Tibial nerve (tissue), 4 donors: Measurements from ENCODE around the gene GPR153. TPM values are rescaled to one million over a fixed set of nuclear protein-coding genes. Genes with fewer than 3 reads are reported as not detected.
A peak's percentile ranks its signal among the peaks of the same experiment; 100 is the strongest.

Experiments
- DNase-seq, 2 donors: peaks; one replicate each; pipeline ENCODE4 v3.0.0-alpha.2; 2019; ENCODE audit warnings: low spot score in 2 of 2
- H3K27ac ChIP-seq, 4 donors: fragments of 200-600 bp; sonication (generic) in 3 of 4; one replicate each; pipeline ENCODE4 v1.5.1; 2017 to 2019; ENCODE audit warnings: mild to moderate bottlenecking in 1 of 4
- H3K27me3 ChIP-seq, 2 donors: fragments of 200-600 bp; sonication (generic) in 1 of 2; one replicate each; pipeline versions ENCODE4 v1.5.1 to v1.6.0; 2017 to 2019
- H3K36me3 ChIP-seq, 3 donors: fragments of 200-600 bp; sonication (generic); one replicate each; pipeline ENCODE4 v1.5.1; 2018 to 2019
- H3K4me1 ChIP-seq, 4 donors: fragments of 200-600 bp; sonication (generic) in 3 of 4; one replicate each; pipeline ENCODE4 v1.5.1; 2017 to 2019
- H3K4me3 ChIP-seq, 4 donors: fragments of 200-600 bp; sonication (generic) in 3 of 4; one replicate each; pipeline ENCODE4 v1.5.1; 2017 to 2019; ENCODE audit warnings: mild to moderate bottlenecking in 1 of 4, moderate library complexity in 1 of 4
- H3K9me3 ChIP-seq, 4 donors: fragments of 200-600 bp; sonication (generic) in 3 of 4; one replicate each; pipeline ENCODE4 v1.5.1; 2017 to 2019
- EP300 ChIP-seq, 2 donors: sonication (generic); formaldehyde crosslinking; IDR thresholded peaks; one replicate each; pipeline ENCODE4 v1.6.1; 2017; ENCODE audit warnings: antibody characterized with exemption in 2 of 2, mild to moderate bottlenecking in 1 of 2
- POLR2A ChIP-seq, 2 donors: fragments of 450-650 bp; IDR thresholded peaks; one replicate each; pipeline ENCODE4 v1.6.1; 2017; ENCODE audit warnings: antibody characterized with exemption in 2 of 2, mild to moderate bottlenecking in 2 of 2, moderate library complexity in 2 of 2
- WGBS, 2 donors: methylation state at CpG; one replicate each; pipeline ENCODE4 v1.1.5; 2018; 5-methylcytosine and 5-hydroxymethylcytosine counted together
- total RNA-seq, 4 donors: library from RNA; depleted of rRNA; stranded (reverse); fragments of >200 nt; gene quantifications; one replicate each; pipeline ENCODE4 v1.1.0, GENCODE V29; 2016
- TF ChIP-seq, protein P1 (sequence below), 5 experiments: fragments of 200-600 bp in 3 of 5; fragments of 450-650 bp in 2 of 5; sonication (generic) in 3 of 5; IDR thresholded peaks; one replicate each; pipeline ENCODE4 v1.5.1; 2016 to 2019; ENCODE audit warnings: antibody characterized with exemption in 5 of 5, mild to moderate bottlenecking in 3 of 5, moderate library complexity in 2 of 5

GPR153 gene
- total RNA-seq, 4 donors from 2014 or later: 10.3 to 12.7 (median 11.3) TPM

DNA sequence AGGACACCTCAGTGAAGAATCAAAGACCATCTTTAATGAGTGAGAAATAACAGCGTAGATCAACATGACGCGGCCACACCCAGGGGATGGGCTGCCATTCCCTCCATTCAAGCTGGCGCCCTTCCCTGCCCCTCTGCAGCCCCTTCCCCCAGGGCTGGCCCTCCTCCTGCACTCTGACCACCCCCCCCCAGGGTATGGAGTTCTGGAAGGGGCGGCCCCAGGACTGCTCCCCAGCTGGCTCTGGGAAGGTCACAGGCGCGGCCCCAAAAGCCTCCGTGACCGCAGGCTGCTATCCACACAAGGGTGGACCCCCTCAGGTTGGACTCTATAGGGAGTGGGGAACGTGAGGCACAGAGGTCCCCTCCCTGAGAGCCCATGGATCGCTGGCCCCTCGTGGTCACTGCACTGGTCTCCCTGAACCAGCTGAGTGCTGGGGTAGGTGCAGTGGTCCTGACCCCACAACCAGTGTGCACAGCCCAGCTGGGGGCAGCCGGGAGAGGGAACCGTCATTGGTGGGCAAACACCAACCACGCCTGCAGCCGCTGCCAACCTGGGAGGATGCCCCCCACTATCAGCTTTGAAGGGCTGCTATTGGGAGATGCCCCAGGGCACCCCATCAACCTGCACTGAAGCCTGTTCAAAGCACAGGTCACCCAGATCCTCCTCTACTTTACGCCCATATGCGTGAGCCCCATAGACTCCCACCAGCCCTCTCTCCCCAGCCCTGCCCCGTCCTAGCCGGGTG is 16.1 kb upstream of the GPR153 start:
- WGBS, 2 donors: 73 to 80% methylated on average over 12 to 17 of the region's 20 CpGs
- DNase-seq: no peak
- Histone ChIP-seq H3K27ac (peak overlapping the region in 2 of 4 donors; percentile 84 to 88), H3K9me3 (no peaks in the 10 kb centered on the region), H3K27me3 (no peaks in the 10 kb centered on the region), H3K36me3 (peaks cover 0 to 12% (median 0%) of the 10 kb centered on the region in 3 donors), H3K4me3 (no peak overlapping the region), H3K4me1 (peaks cover 0 to 34% (median 19%) of the 10 kb centered on the region in 4 donors)
- no peak for TF ChIP-seq POLR2A (IDR thresholded peaks at IDR 0.05)
- TF ChIP-seq, protein P1, sequence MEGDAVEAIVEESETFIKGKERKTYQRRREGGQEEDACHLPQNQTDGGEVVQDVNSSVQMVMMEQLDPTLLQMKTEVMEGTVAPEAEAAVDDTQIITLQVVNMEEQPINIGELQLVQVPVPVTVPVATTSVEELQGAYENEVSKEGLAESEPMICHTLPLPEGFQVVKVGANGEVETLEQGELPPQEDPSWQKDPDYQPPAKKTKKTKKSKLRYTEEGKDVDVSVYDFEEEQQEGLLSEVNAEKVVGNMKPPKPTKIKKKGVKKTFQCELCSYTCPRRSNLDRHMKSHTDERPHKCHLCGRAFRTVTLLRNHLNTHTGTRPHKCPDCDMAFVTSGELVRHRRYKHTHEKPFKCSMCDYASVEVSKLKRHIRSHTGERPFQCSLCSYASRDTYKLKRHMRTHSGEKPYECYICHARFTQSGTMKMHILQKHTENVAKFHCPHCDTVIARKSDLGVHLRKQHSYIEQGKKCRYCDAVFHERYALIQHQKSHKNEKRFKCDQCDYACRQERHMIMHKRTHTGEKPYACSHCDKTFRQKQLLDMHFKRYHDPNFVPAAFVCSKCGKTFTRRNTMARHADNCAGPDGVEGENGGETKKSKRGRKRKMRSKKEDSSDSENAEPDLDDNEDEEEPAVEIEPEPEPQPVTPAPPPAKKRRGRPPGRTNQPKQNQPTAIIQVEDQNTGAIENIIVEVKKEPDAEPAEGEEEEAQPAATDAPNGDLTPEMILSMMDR (IDR thresholded peaks at IDR 0.05): no peak
- no peak for TF ChIP-seq EP300 (IDR thresholded peaks at IDR 0.05)

DNA sequence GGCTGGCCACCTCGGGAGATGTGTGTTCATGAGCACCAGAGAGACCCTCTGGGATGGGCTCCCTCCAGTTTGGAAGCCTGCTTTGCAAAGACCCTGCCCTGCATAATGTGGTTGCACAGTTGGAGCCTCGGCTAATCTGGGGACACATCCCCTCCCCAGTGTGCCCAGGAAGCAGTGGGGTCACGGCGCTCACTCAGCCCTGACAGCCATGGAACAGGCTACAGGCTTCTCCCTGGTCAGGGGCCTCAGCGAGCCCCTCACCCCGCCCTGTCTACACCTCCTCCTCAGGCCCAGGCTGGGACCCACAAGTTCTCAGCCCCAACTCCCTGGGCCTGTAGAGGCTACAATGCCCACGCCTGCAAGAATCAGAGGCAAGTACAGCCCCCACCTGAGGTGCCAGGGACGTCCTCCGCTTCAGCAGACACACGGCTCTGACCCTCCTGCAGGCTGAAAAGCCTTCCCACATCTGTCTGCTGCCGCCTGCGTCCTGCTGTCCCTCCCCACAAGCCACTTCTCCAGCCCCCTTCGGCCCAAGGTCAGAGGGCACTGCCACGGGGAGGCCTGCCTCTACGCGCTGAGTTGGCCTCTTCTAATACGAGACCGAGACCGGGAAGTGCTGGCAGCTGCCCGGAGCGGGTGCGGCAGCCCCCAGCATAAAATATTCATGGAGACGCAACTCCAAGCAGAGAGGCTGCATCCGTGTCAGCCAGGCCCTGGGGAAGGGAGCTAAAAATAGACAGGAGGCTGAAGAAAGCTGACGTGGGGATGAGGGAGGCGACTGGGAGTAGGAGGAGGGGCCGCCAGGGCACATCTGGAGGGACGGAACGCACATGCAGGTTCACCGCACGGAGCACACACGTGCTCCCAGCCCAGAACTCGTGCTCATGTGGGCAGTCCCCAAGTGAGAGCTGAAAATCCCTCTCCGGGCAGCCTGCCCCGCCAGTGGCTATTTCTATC is 15.2 kb upstream of the GPR153 start:
- H3K4me1 ChIP-seq: peaks cover 0 to 42% (median 26%) of the 10 kb centered on the region in 4 donors
- WGBS, 2 donors: 41 to 44% methylated on average over 33 to 35 of the region's 35 CpGs
- no peaks in the 10 kb centered on the region for H3K27me3 ChIP-seq
- H3K9me3 ChIP-seq: no peaks in the 10 kb centered on the region
- peaks cover 0 to 12% (median 0%) of the 10 kb centered on the region in 3 donors for H3K36me3 ChIP-seq
- H3K4me3 ChIP-seq: no peak overlapping the region
- peak overlapping the region; percentile 47 to 88 (median 72) for H3K27ac ChIP-seq
- peak in 1 of 2 donors; percentile 32 for DNase-seq
- peak; percentile 45 to 60 for TF ChIP-seq EP300 (IDR thresholded peaks at IDR 0.05)
- TF ChIP-seq, protein P1 (IDR thresholded peaks at IDR 0.05): no peak

DNA sequence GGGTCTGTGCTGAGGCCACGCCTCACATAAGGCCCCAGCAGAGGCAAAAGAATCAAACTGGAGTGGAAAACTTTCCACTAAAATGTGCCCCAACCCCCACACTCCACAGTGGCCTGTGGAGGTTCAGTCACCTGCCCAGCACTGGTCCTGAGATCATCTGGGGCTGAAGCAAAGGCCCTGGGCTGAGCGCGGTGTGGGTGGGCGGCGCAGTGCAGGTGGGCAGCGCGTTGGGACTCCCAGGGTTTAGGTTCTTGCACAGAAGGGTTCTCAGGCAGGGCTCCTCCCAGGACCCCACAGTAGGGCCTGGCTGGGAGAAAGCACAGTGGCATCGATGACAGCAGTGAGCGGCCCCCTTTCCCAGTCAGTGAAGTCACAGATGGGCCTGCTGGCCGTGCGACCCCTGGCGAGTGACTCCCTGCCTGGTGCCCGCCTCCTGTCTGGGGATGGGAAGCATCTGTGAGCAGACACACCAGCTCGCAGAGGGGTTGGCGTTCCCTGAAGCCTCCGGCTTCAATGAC is 13.8 kb upstream of the GPR153 start:
- Histone ChIP-seq H3K9me3 (no peaks in the 10 kb centered on the region), H3K36me3 (peaks cover 0 to 7% (median 0%) of the 10 kb centered on the region in 3 donors), H3K4me3 (no peak overlapping the region), H3K27me3 (no peaks in the 10 kb centered on the region), H3K27ac (peak overlapping the region in 2 of 4 donors; percentile 87 to 89), H3K4me1 (peaks cover 0 to 56% (median 40%) of the 10 kb centered on the region in 4 donors)
- no peak for DNase-seq
- no peak for TF ChIP-seq POLR2A (IDR thresholded peaks at IDR 0.05)
- no peak for TF ChIP-seq EP300 (IDR thresholded peaks at IDR 0.05)
- TF ChIP-seq, protein P1 (IDR thresholded peaks at IDR 0.05): no peak
- 97% methylated on average over 7 to 16 of the region's 16 CpGs for WGBS, 2 donors

DNA sequence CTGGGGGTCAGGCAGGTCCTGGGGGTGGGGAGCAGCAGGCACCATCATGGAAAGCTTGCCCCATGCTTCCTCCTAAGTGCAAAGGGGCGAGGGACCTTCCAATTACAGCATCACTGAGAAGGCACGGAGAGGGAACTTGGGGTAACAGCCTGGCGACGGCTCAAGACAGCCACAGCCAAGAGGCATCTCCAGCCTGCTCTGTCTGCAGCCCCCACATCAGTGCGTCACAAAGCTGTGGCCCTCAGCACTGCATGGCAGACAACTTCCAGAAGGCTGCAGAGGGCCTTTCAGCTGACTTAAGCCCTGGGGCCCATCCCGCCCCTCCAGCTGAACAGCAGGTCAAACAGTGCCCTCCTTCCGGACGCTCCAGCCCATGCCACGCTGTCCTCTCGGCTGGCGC is 13.2 kb upstream of the GPR153 start:
- Histone ChIP-seq H3K4me3 (no peak overlapping the region), H3K9me3 (no peaks in the 10 kb centered on the region), H3K4me1 (peaks cover 0 to 62% (median 43%) of the 10 kb centered on the region in 4 donors), H3K36me3 (peaks cover 0 to 2% (median 0%) of the 10 kb centered on the region in 3 donors), H3K27ac (peak overlapping the region in 2 of 4 donors; percentile 87 to 89), H3K27me3 (no peaks in the 10 kb centered on the region)
- 79 to 91% methylated on average over 10 to 11 of the region's 11 CpGs for WGBS, 2 donors
- TF ChIP-seq EP300 (IDR thresholded peaks at IDR 0.05): no peak
- TF ChIP-seq, protein P1 (IDR thresholded peaks at IDR 0.05): no peak
- no peak for TF ChIP-seq POLR2A (IDR thresholded peaks at IDR 0.05)
- DNase-seq: no peak
